Thyroid gland (tissue), 4 donors: ENCODE results near the gene ADCY5.

Experiments
- POLR2A ChIP-seq, 2 donors: fragments of 450-650 bp; IDR thresholded peaks; one replicate each; pipeline ENCODE4 v1.6.1; 2017; ENCODE audit warnings: antibody characterized with exemption in 2 of 2, mild to moderate bottlenecking in 2 of 2, moderate library complexity in 1 of 2
- TF ChIP-seq, protein P1 (sequence below), 6 experiments: fragments of 200-600 bp in 3 of 6; fragments of 450-650 bp in 3 of 6; sonication (generic) in 3 of 6; IDR thresholded peaks; one replicate each; pipeline ENCODE4 v1.5.1; 2016 to 2019; ENCODE audit warnings: antibody characterized with exemption in 6 of 6, mild to moderate bottlenecking in 2 of 6, inconsistent platforms in 1 of 6, moderate library complexity in 1 of 6

DNA sequence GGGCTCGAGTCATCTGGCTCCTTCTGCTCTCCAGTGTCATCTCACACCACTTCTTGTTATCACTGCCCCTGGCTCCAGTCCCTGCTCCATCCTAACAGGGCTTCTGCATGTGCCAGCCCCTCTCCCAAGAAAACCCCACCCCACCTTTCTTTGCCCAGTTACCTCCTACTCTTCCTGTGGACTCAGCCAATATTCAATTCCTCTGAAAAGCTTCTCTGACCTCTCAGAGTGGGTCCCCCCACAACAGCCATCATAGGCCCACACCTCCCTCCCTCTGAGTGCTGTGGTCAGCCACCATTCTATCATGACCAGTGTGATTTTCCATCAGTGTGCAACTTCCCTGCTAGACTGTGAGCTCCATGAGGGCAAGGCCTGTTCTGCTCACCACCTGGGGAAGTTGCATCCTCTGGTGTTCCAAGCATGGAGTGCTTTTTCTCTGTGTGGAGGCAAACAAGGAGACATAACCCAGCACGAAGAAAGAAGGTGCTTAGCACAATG, 71.6 kb downstream of the ADCY5 start:
- TF ChIP-seq, protein P1, sequence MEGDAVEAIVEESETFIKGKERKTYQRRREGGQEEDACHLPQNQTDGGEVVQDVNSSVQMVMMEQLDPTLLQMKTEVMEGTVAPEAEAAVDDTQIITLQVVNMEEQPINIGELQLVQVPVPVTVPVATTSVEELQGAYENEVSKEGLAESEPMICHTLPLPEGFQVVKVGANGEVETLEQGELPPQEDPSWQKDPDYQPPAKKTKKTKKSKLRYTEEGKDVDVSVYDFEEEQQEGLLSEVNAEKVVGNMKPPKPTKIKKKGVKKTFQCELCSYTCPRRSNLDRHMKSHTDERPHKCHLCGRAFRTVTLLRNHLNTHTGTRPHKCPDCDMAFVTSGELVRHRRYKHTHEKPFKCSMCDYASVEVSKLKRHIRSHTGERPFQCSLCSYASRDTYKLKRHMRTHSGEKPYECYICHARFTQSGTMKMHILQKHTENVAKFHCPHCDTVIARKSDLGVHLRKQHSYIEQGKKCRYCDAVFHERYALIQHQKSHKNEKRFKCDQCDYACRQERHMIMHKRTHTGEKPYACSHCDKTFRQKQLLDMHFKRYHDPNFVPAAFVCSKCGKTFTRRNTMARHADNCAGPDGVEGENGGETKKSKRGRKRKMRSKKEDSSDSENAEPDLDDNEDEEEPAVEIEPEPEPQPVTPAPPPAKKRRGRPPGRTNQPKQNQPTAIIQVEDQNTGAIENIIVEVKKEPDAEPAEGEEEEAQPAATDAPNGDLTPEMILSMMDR (IDR thresholded peaks at IDR 0.05) = no peak
- TF ChIP-seq POLR2A (IDR thresholded peaks at IDR 0.05) = no peak
